Suprapubic skin (tissue), 3 donors: Measurements from ENCODE around the gene ARHGEF3.

ENCODE experiments used
- POLR2A ChIP-seq, 2 donors: fragments of 450-650 bp; IDR thresholded peaks; one replicate each; pipeline ENCODE4 v1.6.1; 2017; ENCODE audit warnings: antibody characterized with exemption in 2 of 2, mild to moderate bottlenecking in 2 of 2, moderate library complexity in 2 of 2
- TF ChIP-seq, protein P1 (sequence below), 2 donors: fragments of 200-600 bp in 1 of 2; fragments of 450-650 bp in 1 of 2; sonication (generic) in 1 of 2; IDR thresholded peaks; one replicate each; pipeline ENCODE4 v1.5.1; 2016 to 2019; ENCODE audit warnings: antibody characterized with exemption in 2 of 2, mild to moderate bottlenecking in 1 of 2, moderate library complexity in 1 of 2

- TF ChIP-seq, protein P1, sequence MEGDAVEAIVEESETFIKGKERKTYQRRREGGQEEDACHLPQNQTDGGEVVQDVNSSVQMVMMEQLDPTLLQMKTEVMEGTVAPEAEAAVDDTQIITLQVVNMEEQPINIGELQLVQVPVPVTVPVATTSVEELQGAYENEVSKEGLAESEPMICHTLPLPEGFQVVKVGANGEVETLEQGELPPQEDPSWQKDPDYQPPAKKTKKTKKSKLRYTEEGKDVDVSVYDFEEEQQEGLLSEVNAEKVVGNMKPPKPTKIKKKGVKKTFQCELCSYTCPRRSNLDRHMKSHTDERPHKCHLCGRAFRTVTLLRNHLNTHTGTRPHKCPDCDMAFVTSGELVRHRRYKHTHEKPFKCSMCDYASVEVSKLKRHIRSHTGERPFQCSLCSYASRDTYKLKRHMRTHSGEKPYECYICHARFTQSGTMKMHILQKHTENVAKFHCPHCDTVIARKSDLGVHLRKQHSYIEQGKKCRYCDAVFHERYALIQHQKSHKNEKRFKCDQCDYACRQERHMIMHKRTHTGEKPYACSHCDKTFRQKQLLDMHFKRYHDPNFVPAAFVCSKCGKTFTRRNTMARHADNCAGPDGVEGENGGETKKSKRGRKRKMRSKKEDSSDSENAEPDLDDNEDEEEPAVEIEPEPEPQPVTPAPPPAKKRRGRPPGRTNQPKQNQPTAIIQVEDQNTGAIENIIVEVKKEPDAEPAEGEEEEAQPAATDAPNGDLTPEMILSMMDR (IDR thresholded peaks at IDR 0.05), result no peak
- no peak for TF ChIP-seq POLR2A (IDR thresholded peaks at IDR 0.05)
Measured at GRCh38 chr3:56775838-56776555, 25.8 kb downstream of the ARHGEF3 start.
